DOHH2 (cell line): ENCODE data around the gene PKN1.

Source experiments
- CTCF ChIP-seq: fragments of 200-600 bp; sonication (generic); IDR thresholded peaks from one replicate; pipeline ENCODE4 v1.5.1; 2014; ENCODE audit warnings: antibody characterized with exemption, mild to moderate bottlenecking, low read depth, low read length; ENCODE audit not compliant: poor library complexity, severe bottlenecking
- EZH2phosphoT487 ChIP-seq: fragments of 200-600 bp; sonication (generic); IDR thresholded peaks from 2 replicates; pipeline ENCODE4 v1.6.1; 2017; ENCODE audit warnings: borderline replicate concordance, mild to moderate bottlenecking, antibody characterized with exemption, low read length, moderate library complexity, mixed read lengths

GRCh38 chr19:14435320-14436050, 2.4 kb downstream of the PKN1 start:
- TF ChIP-seq CTCF (no peak), EZH2phosphoT487 (no peak)
